K562 (cell line): Measurements from ENCODE around the gene ADIG. TPM values are rescaled to one million over a fixed set of nuclear protein-coding genes. Genes with fewer than 3 reads are reported as not detected.
A peak's percentile ranks its signal among the peaks of the same experiment; 100 is the strongest.

Experiments used
- ADNP ChIP-seq: fragments of 200-800 bp; sonication (Bioruptor generic); IDR thresholded peaks from 2 replicates; pipeline ENCODE4 v1.6.1; 2016; ENCODE audit warnings: missing genetic modification characterization, missing compliant biosample characterization
- CBFA2T3 ChIP-seq: fragments of 450-650 bp; IDR thresholded peaks from 2 replicates; pipeline ENCODE4 v1.6.1; 2017
- CREBBP ChIP-seq: IDR thresholded peaks from one replicate; pipeline ENCODE4 v1.6.1; 2012; ENCODE audit warnings: low read depth, mild to moderate bottlenecking, control low read depth, inconsistent platforms, low read length
- CTBP1 ChIP-seq: fragments of 450-650 bp; IDR thresholded peaks from 2 replicates; pipeline ENCODE4 v1.6.1; 2016; ENCODE audit warnings: borderline replicate concordance
- GTF2E2 ChIP-seq: fragments of 200-800 bp; sonication (Bioruptor generic); IDR thresholded peaks from 2 replicates; pipeline ENCODE4 v1.6.1; 2016; ENCODE audit warnings: missing genetic modification characterization, missing compliant biosample characterization
- HDAC6 ChIP-seq: IDR thresholded peaks from 2 replicates; pipeline ENCODE4 v1.6.1; 2012; ENCODE audit warnings: low read depth, mild to moderate bottlenecking, control low read depth, inconsistent platforms, low read length, moderate library complexity
- HMBOX1 ChIP-seq: sonication (generic); IDR thresholded peaks from 2 replicates; pipeline ENCODE4 v1.6.1; 2016
- HNRNPL ChIP-seq: fragments of 200-400 bp; formaldehyde crosslinking; IDR thresholded peaks from 2 replicates; pipeline ENCODE4 v1.6.1; 2017; ENCODE audit warnings: low read depth, mild to moderate bottlenecking, low read length
- HSF4 ChIP-seq: fragments of 250-450 bp; sonication (Bioruptor Pico); IDR thresholded peaks from 2 replicates; pipeline ENCODE4 v2.1.2; 2022; ENCODE audit warnings: mild to moderate bottlenecking, moderate library complexity, borderline replicate concordance
- ID3 ChIP-seq, 2 experiments: fragments of 250-450 bp in 1 of 2; fragments of 450-650 bp in 1 of 2; sonication (Bioruptor Pico) in 1 of 2; IDR thresholded peaks; 2 replicates each; pipeline versions ENCODE4 v1.6.1 to v1.8.0; 2016 to 2021; ENCODE audit warnings: mild to moderate bottlenecking in 2 of 2, moderate library complexity in 2 of 2, missing compliant biosample characterization in 1 of 2, missing genetic modification characterization in 1 of 2
- KDM1A ChIP-seq, 2 experiments: fragments of 450-650 bp; IDR thresholded peaks; 2 replicates each; pipeline ENCODE4 v1.6.1; 2016; ENCODE audit warnings: mild to moderate bottlenecking in 2 of 2
- MXI1 ChIP-seq: IDR thresholded peaks from 2 replicates; pipeline ENCODE4 v1.6.1; 2011; ENCODE audit warnings: low read depth, mild to moderate bottlenecking, improper control_type of control experiment, low read length
- NEUROD1 ChIP-seq: fragments of 150-350 bp; IDR thresholded peaks from 2 replicates; pipeline ENCODE4 v1.6.1; 2014; ENCODE audit warnings: borderline replicate concordance, low read length, low read depth; ENCODE audit not compliant: partially characterized antibody
- NUFIP1 ChIP-seq: fragments of 450-650 bp; IDR thresholded peaks from 2 replicates; pipeline ENCODE4 v1.6.1; 2018; ENCODE audit not compliant: partially characterized antibody
- RAD51 ChIP-seq: fragments of 450-650 bp; IDR thresholded peaks from 2 replicates; pipeline ENCODE4 v1.7.1; 2016; ENCODE audit warnings: low read depth, mild to moderate bottlenecking, borderline replicate concordance
- STAG1 ChIP-seq: sonication (generic); formaldehyde crosslinking; IDR thresholded peaks from 2 replicates; pipeline ENCODE4 v1.5.0; 2020; ENCODE audit warnings: missing genetic modification reagents, borderline replicate concordance
- ZFX ChIP-seq: sonication (generic); formaldehyde crosslinking; IDR thresholded peaks from 2 replicates; pipeline ENCODE4 v1.8.0; 2022; ENCODE audit warnings: mild to moderate bottlenecking, missing genetic modification reagents, moderate library complexity
- ZNF436 ChIP-seq: fragments of 250-450, 450-650 bp; sonication (Bioruptor Pico); formaldehyde crosslinking; IDR thresholded peaks from 2 replicates; pipeline ENCODE4 v1.7.0; 2020; ENCODE audit warnings: mild to moderate bottlenecking
- ZNF511 ChIP-seq: sonication (generic); formaldehyde crosslinking; IDR thresholded peaks from 2 replicates; pipeline ENCODE4 v1.8.0; 2022; ENCODE audit warnings: mild to moderate bottlenecking, missing genetic modification reagents
- polyA plus RNA-seq, 8 experiments: library from polyadenylated mRNA; depleted of rRNA in 4 of 8; stranded (reverse) in 5 of 8; unstranded in 3 of 8; fragments of >200 nt; fragmentation: Nextera tagmentation in 2 of 8; fragmentation: Illumina TruSeq in 1 of 8; extraction: Ambion mirVana in 2 of 8; extraction: Trizol in 1 of 8; gene quantifications; 2 replicates each; pipeline versions ENCODE4 v1.2.1 to v1.2.3, GENCODE V29; 2011 to 2014; ENCODE audit warnings: inconsistent platforms in 1 of 8, missing spikeins in 1 of 8
- total RNA-seq, 7 experiments: library from RNA; depleted of rRNA in 6 of 7; stranded (reverse); fragments of >200 nt in 6 of 7; fragmentation: Illumina TruSeq in 2 of 7; extraction: Trizol in 2 of 7; gene quantifications; 2 replicates each; pipeline versions ENCODE4 v1.2.1 to v1.2.3, GENCODE V29; 2011 to 2021; ENCODE audit warnings: low replicate concordance in 1 of 7
- TF ChIP-seq, protein P1 (sequence below), 2 experiments: IDR thresholded peaks; 2 replicates each; pipeline ENCODE4 v1.6.1; 2011; ENCODE audit warnings: borderline replicate concordance in 1 of 2, control low read depth in 1 of 2, low read depth in 1 of 2, low read length in 1 of 2, mild to moderate bottlenecking in 1 of 2, mixed read lengths in 1 of 2, moderate library complexity in 1 of 2; ENCODE audit not compliant: insufficient read depth in 1 of 2, insufficient read length in 1 of 2, poor library complexity in 1 of 2, severe bottlenecking in 1 of 2; ENCODE audit errors: extremely low read depth in 1 of 2
- TF ChIP-seq, protein P2 (sequence below): fragments of 250-450 bp; sonication (Bioruptor Pico); IDR thresholded peaks from 2 replicates; pipeline ENCODE4 v1.4.0; 2020; ENCODE audit warnings: mild to moderate bottlenecking, moderate library complexity, borderline replicate concordance

ADIG gene
- total and polyA plus RNA-seq, 9 of the 15 experiments (the other 6 are each of a cell fraction or from before 2014, with no cell fraction given), result not detected

- TF ChIP-seq ID3 (CRISPR knock-in tag; IDR thresholded peaks at IDR 0.05) (no peak), ID3 (tag; IDR thresholded peaks at IDR 0.05) (peak; percentile 40; the same call in 1 of the 2 replicates), KDM1A (IDR thresholded peaks at IDR 0.05) (peak; percentile 90 to 94), ZNF436 (no peak), HNRNPL (no peak), HSF4 (CRISPR knock-in tag) (no peak), NEUROD1 (peak; percentile 12), CREBBP (no peak), CBFA2T3 (peak; percentile 98), NUFIP1 (no peak), STAG1 (CRISPR knock-in tag) (no peak), CTBP1 (peak; percentile 64), MXI1 (0 out of 2 replicates have a peak, but pooled peaks have one; percentile 35), ZFX (CRISPR knock-in tag) (no peak), RAD51 (peak; percentile 31; the same call in 1 of the 2 replicates), GTF2E2 (tag) (no peak), HDAC6 (no peak), HMBOX1 (peak; percentile 90), ADNP (tag) (no peak), ZNF511 (CRISPR knock-in tag) (no peak)
- TF ChIP-seq, protein P1, sequence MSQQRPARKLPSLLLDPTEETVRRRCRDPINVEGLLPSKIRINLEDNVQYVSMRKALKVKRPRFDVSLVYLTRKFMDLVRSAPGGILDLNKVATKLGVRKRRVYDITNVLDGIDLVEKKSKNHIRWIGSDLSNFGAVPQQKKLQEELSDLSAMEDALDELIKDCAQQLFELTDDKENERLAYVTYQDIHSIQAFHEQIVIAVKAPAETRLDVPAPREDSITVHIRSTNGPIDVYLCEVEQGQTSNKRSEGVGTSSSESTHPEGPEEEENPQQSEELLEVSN (IDR thresholded peaks at IDR 0.05; ENCODE audit: borderline replicate concordance in 1 of 2, extremely low read depth in 1 of 2, insufficient read depth in 1 of 2, insufficient read length in 1 of 2, low read depth in 1 of 2, low read length in 1 of 2, poor library complexity in 1 of 2, severe bottlenecking in 1 of 2), result no peak
- TF ChIP-seq, protein P2, sequence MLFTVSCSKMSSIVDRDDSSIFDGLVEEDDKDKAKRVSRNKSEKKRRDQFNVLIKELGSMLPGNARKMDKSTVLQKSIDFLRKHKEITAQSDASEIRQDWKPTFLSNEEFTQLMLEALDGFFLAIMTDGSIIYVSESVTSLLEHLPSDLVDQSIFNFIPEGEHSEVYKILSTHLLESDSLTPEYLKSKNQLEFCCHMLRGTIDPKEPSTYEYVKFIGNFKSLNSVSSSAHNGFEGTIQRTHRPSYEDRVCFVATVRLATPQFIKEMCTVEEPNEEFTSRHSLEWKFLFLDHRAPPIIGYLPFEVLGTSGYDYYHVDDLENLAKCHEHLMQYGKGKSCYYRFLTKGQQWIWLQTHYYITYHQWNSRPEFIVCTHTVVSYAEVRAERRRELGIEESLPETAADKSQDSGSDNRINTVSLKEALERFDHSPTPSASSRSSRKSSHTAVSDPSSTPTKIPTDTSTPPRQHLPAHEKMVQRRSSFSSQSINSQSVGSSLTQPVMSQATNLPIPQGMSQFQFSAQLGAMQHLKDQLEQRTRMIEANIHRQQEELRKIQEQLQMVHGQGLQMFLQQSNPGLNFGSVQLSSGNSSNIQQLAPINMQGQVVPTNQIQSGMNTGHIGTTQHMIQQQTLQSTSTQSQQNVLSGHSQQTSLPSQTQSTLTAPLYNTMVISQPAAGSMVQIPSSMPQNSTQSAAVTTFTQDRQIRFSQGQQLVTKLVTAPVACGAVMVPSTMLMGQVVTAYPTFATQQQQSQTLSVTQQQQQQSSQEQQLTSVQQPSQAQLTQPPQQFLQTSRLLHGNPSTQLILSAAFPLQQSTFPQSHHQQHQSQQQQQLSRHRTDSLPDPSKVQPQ (CRISPR knock-in tag), result no peak
Measured at GRCh38 chr20:38563802-38564431, 17.1 kb upstream of the ADIG start (continued).
